A549 (cell line): ENCODE measurements around the gene CSN2. TPM values are rescaled to one million over a fixed set of nuclear protein-coding genes. Genes with fewer than 3 reads are reported as not detected.

Experiments
- ATAC-seq, 2 experiments: fragments of 200-7000 bp in 1 of 2; fragments of >200 bp in 1 of 2; cut with Nextera tagmentation in 1 of 2; cut with Tn5 transposase in 1 of 2; 3 replicates each; pipeline versions ENCODE4 v1.8.0 to v1.9.1; 2018 to 2020; ENCODE audit warnings: mild to moderate bottlenecking in 1 of 2, moderate library complexity in 1 of 2
- CTCF ChIA-PET: fragments of 300-600 bp; sonication (Branson Sonifier 250); formaldehyde crosslinking; extraction: SDS; loops from one replicate; lab custom pipeline; 2021; ENCODE audit warnings: antibody characterized with exemption, inconsistent platforms; lab: Yijun Ruan, JAX
- POLR2A ChIA-PET: fragments of 350-600 bp; formaldehyde crosslinking; extraction: SDS; loops from one replicate; lab custom pipeline; 2021; ENCODE audit warnings: antibody characterized with exemption, inconsistent platforms; lab: Yijun Ruan, JAX
- DNase-seq, 2 experiments: peaks; one replicate each; pipeline versions ENCODE4 v3.0.0 to v3.0.0-alpha.2; 2011 to 2016; ENCODE audit warnings: low read depth in 1 of 2, low spot score in 1 of 2
- FAIRE-seq: peaks from 2 replicates; lab custom pipeline; 2011; peaks lifted over from hg19 to GRCh38; lab: Jason Lieb, UNC
- H3K27ac ChIP-seq, 2 experiments: fragments of >200 bp; sonication (Bioruptor Twin); formaldehyde crosslinking; 3 replicates each; pipeline ENCODE4 v1.5.1; 2016 to 2017
- H3K4me1 ChIP-seq: fragments of >200 bp; sonication (Bioruptor Twin); formaldehyde crosslinking; 3 replicates; pipeline ENCODE4 v1.6.1; 2016
- H3K4me2 ChIP-seq: fragments of >200 bp; sonication (Bioruptor Twin); formaldehyde crosslinking; 3 replicates; pipeline ENCODE4 v1.6.1; 2016
- H3K4me3 ChIP-seq: fragments of >200 bp; sonication (Bioruptor Twin); formaldehyde crosslinking; 3 replicates; pipeline ENCODE4 v1.5.1; 2016
- H3K9me3 ChIP-seq: fragments of >200 bp; sonication (Bioruptor Twin); formaldehyde crosslinking; 3 replicates; pipeline ENCODE4 v1.6.1; 2016
- CBX8 ChIP-seq: fragments of 200-600 bp; sonication (generic); IDR thresholded peaks from 2 replicates; pipeline ENCODE4 v1.6.1; 2016
- CHD4 ChIP-seq: fragments of 200-600 bp; sonication (generic); IDR thresholded peaks from 2 replicates; pipeline ENCODE4 v1.6.1; 2016; ENCODE audit warnings: antibody characterized with exemption, mild to moderate bottlenecking, borderline replicate concordance
- ESRRA ChIP-seq: fragments of 150-350 bp; IDR thresholded peaks from 2 replicates; pipeline ENCODE4 v1.6.1; 2014; ENCODE audit warnings: mild to moderate bottlenecking, low read length, borderline replicate concordance
- FOSL2 ChIP-seq, 2 experiments: fragments of 450-650 bp in 1 of 2; fragments of >200 bp in 1 of 2; sonication (Bioruptor Twin) in 1 of 2; formaldehyde crosslinking; IDR thresholded peaks; 2 replicates each; pipeline versions ENCODE4 v1.5.0 to v1.6.1; 2016 to 2020; ENCODE audit warnings: mild to moderate bottlenecking in 1 of 2, moderate library complexity in 1 of 2
- HOXB5 ChIP-seq: fragments of 250-450 bp; sonication (Bioruptor Pico); IDR thresholded peaks from 2 replicates; pipeline ENCODE4 v1.5.0; 2020; ENCODE audit warnings: mild to moderate bottlenecking, moderate library complexity
- JUNB ChIP-seq: fragments of >200 bp; sonication (Bioruptor Twin); formaldehyde crosslinking; IDR thresholded peaks from 2 replicates; pipeline ENCODE4 v1.6.1; 2016
- MAZ ChIP-seq: fragments of 150-350 bp; IDR thresholded peaks from 2 replicates; pipeline ENCODE4 v1.6.1; 2014; ENCODE audit warnings: antibody characterized with exemption, low read depth, low read length, borderline replicate concordance
- NR3C1 ChIP-seq: fragments of >200 bp; sonication (Bioruptor Twin); formaldehyde crosslinking; IDR thresholded peaks from 3 replicates; pipeline ENCODE4 v1.6.1; 2017
- RFX5 ChIP-seq: fragments of 450-650 bp; IDR thresholded peaks from 2 replicates; pipeline ENCODE4 v1.7.1; 2014; ENCODE audit warnings: antibody characterized with exemption, mild to moderate bottlenecking, moderate library complexity
- RNF2 ChIP-seq: fragments of 200-600 bp; sonication (generic); IDR thresholded peaks from 2 replicates; pipeline ENCODE4 v1.6.1; 2016; ENCODE audit warnings: low read depth, mild to moderate bottlenecking, antibody characterized with exemption, moderate library complexity, borderline replicate concordance
- SREBF2 ChIP-seq: fragments of 450-650 bp; IDR thresholded peaks from 2 replicates; pipeline ENCODE4 v1.6.1; 2014; ENCODE audit warnings: mild to moderate bottlenecking, moderate library complexity
- TFCP2L1 ChIP-seq: fragments of 250-450 bp; sonication (Bioruptor Pico); IDR thresholded peaks from 2 replicates; pipeline ENCODE4 v1.5.0; 2021; ENCODE audit warnings: mild to moderate bottlenecking
- WGBS: methylation state at CpG from one replicate; pipeline ENCODE4 v1.1.6; 2017; ENCODE audit errors: missing lambda C conversion rate; 5-methylcytosine and 5-hydroxymethylcytosine counted together
- polyA plus RNA-seq, 4 experiments: library from polyadenylated mRNA; depleted of rRNA in 3 of 4; stranded (reverse); fragments of >200 nt; fragmentation: RNase III in 1 of 4; extraction: RNeasy Plus Mini Kit Qiagen cat#74134 plus additional on column Dnase treatment in 1 of 4; gene quantifications; 2 replicates in 3 of 4; 3 replicates in 1 of 4; pipeline ENCODE4 v1.2.3, GENCODE V29; 2011 to 2017
- TF ChIP-seq, protein P1 (sequence below): fragments of >200 bp; sonication (Bioruptor Twin); formaldehyde crosslinking; IDR thresholded peaks from 3 replicates; pipeline ENCODE4 v1.6.1; 2016
- TF ChIP-seq, protein P2 (sequence below): fragments of >200 bp; sonication (Bioruptor Twin); formaldehyde crosslinking; IDR thresholded peaks from 2 replicates; pipeline ENCODE4 v1.6.1; 2016
- TF ChIP-seq, protein P3 (sequence below): fragments of 450-650 bp; IDR thresholded peaks from 2 replicates; pipeline ENCODE4 v1.6.1; 2014; ENCODE audit warnings: antibody characterized with exemption
- TF ChIP-seq, protein P4 (sequence below): fragments of 200-600 bp; sonication (generic); IDR thresholded peaks from 2 replicates; pipeline ENCODE4 v1.6.1; 2016; ENCODE audit warnings: antibody characterized with exemption, mild to moderate bottlenecking, moderate library complexity
- TF ChIP-seq, protein P5 (sequence below): IDR thresholded peaks from 2 replicates; pipeline ENCODE4 v1.6.1; 2012
- TF ChIP-seq, protein P6 (sequence below): fragments of 250-450 bp; sonication (Bioruptor Pico); IDR thresholded peaks from 2 replicates; pipeline ENCODE4 v1.5.0; 2021; ENCODE audit warnings: mild to moderate bottlenecking, moderate library complexity, borderline replicate concordance

CSN2 gene
- polyA plus RNA-seq, 2 of the 4 experiments (the other 2 are of a cell fraction), result not detected

DNA sequence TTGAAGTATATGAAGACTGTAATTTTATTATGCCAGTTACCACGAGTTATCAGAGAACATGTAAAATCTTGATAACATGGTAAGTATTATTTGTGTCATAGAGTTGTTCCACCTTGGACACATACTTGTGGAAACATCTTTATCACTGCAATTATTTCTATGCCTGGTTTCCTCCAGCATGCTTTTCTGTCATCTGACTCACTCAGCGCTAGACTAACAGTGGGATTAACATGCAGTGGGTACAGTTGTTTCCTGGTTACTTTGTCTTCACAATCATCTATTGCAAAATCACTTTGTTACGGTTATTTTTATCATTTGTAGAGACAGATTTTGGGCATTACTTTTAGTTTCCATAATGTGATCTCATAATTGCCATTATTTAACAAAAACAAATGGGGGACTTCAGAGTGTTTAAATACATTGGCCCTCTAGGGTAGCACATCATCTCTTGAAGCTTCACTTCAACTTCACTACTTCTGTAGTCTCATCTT, 30.0 kb upstream of the CSN2 start, which contains the start of gene STATH (continued):
- TF ChIP-seq, protein P1, sequence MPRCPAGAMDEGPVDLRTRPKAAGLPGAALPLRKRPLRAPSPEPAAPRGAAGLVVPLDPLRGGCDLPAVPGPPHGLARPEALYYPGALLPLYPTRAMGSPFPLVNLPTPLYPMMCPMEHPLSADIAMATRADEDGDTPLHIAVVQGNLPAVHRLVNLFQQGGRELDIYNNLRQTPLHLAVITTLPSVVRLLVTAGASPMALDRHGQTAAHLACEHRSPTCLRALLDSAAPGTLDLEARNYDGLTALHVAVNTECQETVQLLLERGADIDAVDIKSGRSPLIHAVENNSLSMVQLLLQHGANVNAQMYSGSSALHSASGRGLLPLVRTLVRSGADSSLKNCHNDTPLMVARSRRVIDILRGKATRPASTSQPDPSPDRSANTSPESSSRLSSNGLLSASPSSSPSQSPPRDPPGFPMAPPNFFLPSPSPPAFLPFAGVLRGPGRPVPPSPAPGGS, result no peak
- TF ChIP-seq, protein P2, sequence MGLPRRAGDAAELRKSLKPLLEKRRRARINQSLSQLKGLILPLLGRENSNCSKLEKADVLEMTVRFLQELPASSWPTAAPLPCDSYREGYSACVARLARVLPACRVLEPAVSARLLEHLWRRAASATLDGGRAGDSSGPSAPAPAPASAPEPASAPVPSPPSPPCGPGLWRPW, result no peak
- TF ChIP-seq CHD4 (no peak), TFCP2L1 (CRISPR knock-in tag) (no peak), FOSL2 (IDR thresholded peaks at IDR 0.05) (no peak), FOSL2 (CRISPR knock-in tag; IDR thresholded peaks at IDR 0.05) (no peak)

DNA sequence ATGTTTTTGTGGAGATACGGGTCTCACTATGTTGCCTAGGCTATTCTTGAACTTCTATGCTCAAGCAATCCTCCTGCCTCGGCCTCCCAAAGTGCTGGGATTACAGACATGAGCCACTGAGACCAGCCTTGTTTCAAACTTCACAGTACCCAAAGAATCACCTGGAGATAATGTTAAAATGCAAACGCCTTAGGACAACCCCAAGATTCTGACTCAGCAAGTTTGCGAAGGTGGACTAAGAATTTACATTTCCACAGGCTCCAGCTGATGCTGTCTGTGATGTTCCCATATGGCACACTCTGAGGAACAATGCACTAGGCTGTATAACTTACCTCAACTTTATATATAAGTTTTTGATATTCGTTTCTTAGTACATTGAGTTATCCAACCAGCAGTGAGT, 29.3 kb upstream of the CSN2 start:
- 49% methylated on average over 5 of the region's 5 CpGs for WGBS
- POLR2A ChIA-PET, result no interaction called here
- no peak for ATAC-seq

DNA sequence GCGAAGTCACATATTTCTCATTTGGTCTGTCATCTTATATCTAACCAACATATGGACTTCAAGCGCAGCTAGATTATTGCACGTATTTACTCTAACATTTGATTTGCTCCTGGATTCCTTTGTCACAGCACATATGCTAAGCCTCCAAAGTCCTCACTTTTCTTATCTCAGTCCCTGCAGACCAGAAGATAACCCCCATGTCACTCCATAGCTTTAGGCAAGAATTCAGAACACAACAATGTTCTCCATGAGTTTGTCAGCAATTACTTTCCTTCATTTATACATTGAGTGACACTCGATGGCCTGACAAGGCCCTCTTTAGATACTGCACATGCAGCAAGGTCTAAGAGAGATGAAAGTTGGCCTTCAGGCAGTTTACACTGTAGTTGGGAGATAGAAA, 25.5 kb upstream of the CSN2 start:
- no peak overlapping the region for H3K4me2 ChIP-seq
- WGBS, result 68% methylated on average over 4 of the region's 4 CpGs
- H3K9me3 ChIP-seq, result no peaks in the 10 kb centered on the region
- H3K4me1 ChIP-seq, result no peaks in the 10 kb centered on the region
- DNase-seq (no peak), FAIRE-seq (no peak), ATAC-seq (no peak)
- H3K27ac ChIP-seq, result no peak overlapping the region
- H3K4me3 ChIP-seq, result no peak overlapping the region
- POLR2A ChIA-PET, result no interaction called here
- CTCF ChIA-PET, result no interaction called here
- no peak for TF ChIP-seq TFCP2L1 (CRISPR knock-in tag)
- no peak for TF ChIP-seq MAZ
- TF ChIP-seq SREBF2, result no peak
- no peak for TF ChIP-seq ESRRA
- TF ChIP-seq, protein P3, sequence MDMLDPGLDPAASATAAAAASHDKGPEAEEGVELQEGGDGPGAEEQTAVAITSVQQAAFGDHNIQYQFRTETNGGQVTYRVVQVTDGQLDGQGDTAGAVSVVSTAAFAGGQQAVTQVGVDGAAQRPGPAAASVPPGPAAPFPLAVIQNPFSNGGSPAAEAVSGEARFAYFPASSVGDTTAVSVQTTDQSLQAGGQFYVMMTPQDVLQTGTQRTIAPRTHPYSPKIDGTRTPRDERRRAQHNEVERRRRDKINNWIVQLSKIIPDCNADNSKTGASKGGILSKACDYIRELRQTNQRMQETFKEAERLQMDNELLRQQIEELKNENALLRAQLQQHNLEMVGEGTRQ, result no peak
- TF ChIP-seq NR3C1, result no peak
- no peak for TF ChIP-seq RFX5
- TF ChIP-seq, protein P4, sequence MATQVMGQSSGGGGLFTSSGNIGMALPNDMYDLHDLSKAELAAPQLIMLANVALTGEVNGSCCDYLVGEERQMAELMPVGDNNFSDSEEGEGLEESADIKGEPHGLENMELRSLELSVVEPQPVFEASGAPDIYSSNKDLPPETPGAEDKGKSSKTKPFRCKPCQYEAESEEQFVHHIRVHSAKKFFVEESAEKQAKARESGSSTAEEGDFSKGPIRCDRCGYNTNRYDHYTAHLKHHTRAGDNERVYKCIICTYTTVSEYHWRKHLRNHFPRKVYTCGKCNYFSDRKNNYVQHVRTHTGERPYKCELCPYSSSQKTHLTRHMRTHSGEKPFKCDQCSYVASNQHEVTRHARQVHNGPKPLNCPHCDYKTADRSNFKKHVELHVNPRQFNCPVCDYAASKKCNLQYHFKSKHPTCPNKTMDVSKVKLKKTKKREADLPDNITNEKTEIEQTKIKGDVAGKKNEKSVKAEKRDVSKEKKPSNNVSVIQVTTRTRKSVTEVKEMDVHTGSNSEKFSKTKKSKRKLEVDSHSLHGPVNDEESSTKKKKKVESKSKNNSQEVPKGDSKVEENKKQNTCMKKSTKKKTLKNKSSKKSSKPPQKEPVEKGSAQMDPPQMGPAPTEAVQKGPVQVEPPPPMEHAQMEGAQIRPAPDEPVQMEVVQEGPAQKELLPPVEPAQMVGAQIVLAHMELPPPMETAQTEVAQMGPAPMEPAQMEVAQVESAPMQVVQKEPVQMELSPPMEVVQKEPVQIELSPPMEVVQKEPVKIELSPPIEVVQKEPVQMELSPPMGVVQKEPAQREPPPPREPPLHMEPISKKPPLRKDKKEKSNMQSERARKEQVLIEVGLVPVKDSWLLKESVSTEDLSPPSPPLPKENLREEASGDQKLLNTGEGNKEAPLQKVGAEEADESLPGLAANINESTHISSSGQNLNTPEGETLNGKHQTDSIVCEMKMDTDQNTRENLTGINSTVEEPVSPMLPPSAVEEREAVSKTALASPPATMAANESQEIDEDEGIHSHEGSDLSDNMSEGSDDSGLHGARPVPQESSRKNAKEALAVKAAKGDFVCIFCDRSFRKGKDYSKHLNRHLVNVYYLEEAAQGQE, result no peak
- TF ChIP-seq, protein P5, sequence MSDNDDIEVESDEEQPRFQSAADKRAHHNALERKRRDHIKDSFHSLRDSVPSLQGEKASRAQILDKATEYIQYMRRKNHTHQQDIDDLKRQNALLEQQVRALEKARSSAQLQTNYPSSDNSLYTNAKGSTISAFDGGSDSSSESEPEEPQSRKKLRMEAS, result no peak

More for the DNA sequence above, 29.3 kb upstream of the CSN2 start:
- FAIRE-seq, result no peak
- H3K9me3 ChIP-seq, result no peaks in the 10 kb centered on the region
- H3K4me2 ChIP-seq, result no peak overlapping the region
- CTCF ChIA-PET, result no interaction called here
- no peak overlapping the region for H3K4me3 ChIP-seq
- DNase-seq, result no peak
- no peak overlapping the region for H3K27ac ChIP-seq
- TF ChIP-seq RNF2 (no peak), MAZ (no peak), CBX8 (no peak), ESRRA (no peak), HOXB5 (CRISPR knock-in tag) (no peak), JUNB (no peak)
- TF ChIP-seq, protein P4, result no peak
- TF ChIP-seq, protein P6, sequence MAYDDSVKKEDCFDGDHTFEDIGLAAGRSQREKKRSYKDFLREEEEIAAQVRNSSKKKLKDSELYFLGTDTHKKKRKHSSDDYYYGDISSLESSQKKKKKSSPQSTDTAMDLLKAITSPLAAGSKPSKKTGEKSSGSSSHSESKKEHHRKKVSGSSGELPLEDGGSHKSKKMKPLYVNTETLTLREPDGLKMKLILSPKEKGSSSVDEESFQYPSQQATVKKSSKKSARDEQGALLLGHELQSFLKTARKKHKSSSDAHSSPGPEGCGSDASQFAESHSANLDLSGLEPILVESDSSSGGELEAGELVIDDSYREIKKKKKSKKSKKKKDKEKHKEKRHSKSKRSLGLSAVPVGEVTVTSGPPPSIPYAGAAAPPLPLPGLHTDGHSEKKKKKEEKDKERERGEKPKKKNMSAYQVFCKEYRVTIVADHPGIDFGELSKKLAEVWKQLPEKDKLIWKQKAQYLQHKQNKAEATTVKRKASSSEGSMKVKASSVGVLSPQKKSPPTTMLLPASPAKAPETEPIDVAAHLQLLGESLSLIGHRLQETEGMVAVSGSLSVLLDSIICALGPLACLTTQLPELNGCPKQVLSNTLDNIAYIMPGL (CRISPR knock-in tag), result no peak
- TF ChIP-seq, protein P3, result no peak
- no peaks in the 10 kb centered on the region for H3K4me1 ChIP-seq
